ENCODE data around the gene APOBEC3C. TPM values are rescaled to one million over a fixed set of nuclear protein-coding genes. Genes with fewer than 3 reads are reported as not detected.
"Not testable (repeated sequence)": the region's sequence is repeated elsewhere in the genome, so short reads cannot be mapped to it uniquely, and the experiment has no call there.

The APOBEC3C gene
- total RNA-seq, 1 donor from 2014 or later = 34.7 TPM

DNA sequence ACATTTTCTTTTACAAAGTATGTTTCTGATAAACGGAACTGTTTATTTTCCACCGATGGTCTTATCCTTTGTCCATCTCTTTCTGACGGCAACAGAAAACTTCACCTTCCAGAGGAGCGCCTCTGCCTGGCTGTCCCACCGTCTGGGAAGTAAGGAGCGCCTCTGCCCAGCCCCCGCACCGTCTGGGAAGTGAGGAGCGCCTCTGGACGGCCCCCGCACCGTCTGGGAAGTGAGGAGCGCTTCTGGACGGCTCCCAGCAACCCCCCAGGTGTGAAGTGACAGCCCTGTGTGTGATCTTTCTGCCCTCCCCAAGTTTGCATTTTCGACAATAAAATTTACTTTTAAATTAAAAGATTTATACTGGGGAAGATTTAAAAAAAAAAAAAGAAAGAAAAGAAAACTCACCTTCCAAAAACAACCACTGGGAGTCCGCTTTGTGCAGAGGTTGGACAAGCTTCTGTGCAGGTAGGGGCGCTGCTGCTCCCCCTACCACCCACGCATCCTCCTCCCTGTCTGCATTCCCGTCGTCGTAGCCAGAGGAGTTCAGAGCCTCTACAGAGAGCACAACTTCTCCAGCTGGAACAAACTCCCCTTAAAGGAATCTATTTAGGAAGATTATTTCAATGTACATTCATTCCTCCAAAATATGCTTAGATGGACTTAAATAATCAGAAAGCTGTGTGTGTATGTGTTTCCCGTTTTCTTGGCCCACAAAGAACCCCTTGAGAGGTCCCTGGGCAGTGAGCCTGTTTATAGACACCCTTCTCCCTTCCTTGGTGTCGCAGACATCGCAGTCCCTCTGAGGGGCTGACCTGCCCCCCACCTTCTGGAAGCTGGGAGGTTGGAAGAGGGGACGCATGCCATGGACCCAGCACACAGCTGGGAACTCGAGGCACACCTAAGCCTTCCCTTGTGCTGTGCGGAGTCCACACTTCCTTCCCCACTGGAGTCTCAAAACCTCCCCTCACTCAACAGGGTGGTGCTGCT, 32.8 kb upstream of the APOBEC3C start:
- peak overlapping the region; percentile 62 for H3K4me3 Mint-ChIP-seq
- TF ChIP-seq, protein P1, sequence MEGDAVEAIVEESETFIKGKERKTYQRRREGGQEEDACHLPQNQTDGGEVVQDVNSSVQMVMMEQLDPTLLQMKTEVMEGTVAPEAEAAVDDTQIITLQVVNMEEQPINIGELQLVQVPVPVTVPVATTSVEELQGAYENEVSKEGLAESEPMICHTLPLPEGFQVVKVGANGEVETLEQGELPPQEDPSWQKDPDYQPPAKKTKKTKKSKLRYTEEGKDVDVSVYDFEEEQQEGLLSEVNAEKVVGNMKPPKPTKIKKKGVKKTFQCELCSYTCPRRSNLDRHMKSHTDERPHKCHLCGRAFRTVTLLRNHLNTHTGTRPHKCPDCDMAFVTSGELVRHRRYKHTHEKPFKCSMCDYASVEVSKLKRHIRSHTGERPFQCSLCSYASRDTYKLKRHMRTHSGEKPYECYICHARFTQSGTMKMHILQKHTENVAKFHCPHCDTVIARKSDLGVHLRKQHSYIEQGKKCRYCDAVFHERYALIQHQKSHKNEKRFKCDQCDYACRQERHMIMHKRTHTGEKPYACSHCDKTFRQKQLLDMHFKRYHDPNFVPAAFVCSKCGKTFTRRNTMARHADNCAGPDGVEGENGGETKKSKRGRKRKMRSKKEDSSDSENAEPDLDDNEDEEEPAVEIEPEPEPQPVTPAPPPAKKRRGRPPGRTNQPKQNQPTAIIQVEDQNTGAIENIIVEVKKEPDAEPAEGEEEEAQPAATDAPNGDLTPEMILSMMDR (IDR thresholded peaks at IDR 0.05; ENCODE audit: unreplicated experiment) = peak; percentile 54
- H3K9me3 Mint-ChIP-seq = peaks cover 5% of the 10 kb centered on the region
- H3K36me3 Mint-ChIP-seq = peaks cover 5% of the 10 kb centered on the region
- H3K27me3 Mint-ChIP-seq (ENCODE audit: low read depth) = no peaks in the 10 kb centered on the region
- peak overlapping the region; percentile 94 for H3K27ac Mint-ChIP-seq
- peaks cover 13% of the 10 kb centered on the region for H3K4me1 Mint-ChIP-seq
- peak in 1 of 2 experiments; percentile 59 for DNase-seq (ENCODE audit: low spot score in 2 of 2, unreplicated experiment in 2 of 2)

DNA sequence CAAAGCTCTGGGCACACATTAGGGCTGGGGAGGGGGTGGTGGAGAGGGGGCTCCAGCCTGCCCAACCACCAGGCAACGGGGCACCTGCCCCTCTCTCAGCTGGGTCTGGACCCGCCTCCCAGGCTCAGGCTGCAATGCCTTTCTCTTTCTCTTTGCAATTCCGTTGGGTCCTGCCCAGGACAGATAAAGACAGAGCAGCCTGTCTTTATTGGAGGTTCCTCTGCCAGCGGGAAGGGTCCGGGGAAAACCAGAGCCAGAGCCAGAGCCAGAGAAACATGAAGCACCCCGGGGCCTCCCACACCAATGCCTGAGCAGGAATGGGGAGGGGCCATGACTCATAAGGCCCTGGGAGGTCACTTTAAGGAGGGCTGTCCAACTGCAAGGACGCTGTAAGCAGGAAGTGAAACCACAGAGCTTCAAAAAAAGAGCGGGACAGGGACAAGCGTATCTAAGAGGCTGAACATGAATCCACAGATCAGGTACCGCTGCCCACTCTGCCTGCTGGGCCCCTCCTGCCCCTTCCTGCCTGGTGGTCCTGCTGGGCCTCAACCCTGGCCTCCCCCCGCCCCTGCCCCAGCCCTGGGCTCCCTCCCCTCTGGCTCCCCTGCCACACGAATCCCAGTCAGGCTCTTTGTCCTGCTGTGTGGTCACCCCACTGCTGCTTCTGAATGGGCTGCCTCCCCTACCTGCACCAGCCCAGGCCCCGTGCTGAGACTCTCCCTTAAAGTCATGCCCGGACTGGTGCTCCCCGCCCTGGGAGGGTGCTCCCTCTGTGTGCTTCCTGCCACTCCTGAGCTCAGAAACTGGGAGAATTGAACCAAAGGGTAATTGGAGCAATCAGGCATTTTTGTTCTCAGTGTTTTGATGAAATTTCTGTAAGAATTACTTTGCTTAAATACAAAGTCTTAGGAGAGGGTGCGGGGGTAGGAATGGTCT, 31.8 kb upstream of the APOBEC3C start, which contains the start of gene APOBEC3B:
TSS of gene APOBEC3B (plus strand) at position 356 of the 936 bp plus-strand sequence. CDS start at position 463, 107 bp downstream.
- H3K4me3 Mint-ChIP-seq = peak within 1 kb of the TSS; percentile 62
- DNase-seq (ENCODE audit: low spot score in 2 of 2, unreplicated experiment in 2 of 2) = no peak
- TF ChIP-seq, protein P1 (IDR thresholded peaks at IDR 0.05; ENCODE audit: unreplicated experiment) = no peak
- H3K36me3 Mint-ChIP-seq = peaks cover 5% of the 10 kb centered on the region
- peaks cover 13% of the 10 kb centered on the region for H3K4me1 Mint-ChIP-seq
- H3K27ac Mint-ChIP-seq = peak within 1 kb of the TSS; percentile 94
- no peaks in the 10 kb centered on the region for H3K27me3 Mint-ChIP-seq (ENCODE audit: low read depth)
- peaks cover 5% of the 10 kb centered on the region for H3K9me3 Mint-ChIP-seq

DNA sequence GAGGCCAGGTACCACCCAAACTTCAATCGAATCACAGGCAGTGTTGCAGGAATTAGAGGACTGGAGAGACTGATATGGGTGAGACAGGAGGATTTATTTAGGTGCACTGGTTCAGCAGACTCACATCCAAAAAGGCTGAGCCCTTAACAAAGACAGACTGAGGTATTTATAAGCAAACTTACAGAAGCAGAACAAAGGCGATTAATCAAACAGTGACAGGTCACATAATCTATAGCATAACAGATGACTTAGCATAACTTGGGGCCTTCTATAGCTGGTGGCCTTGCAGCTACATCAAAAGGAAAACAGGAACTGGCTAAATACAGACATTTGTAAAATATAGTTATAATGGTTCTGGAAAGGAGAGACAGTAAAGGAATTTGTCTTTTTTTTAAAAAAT, 29.8 kb upstream of the APOBEC3C start:
- Mint-ChIP-seq H3K27ac (no peak overlapping the region), H3K4me1 (peaks cover 13% of the 10 kb centered on the region), H3K4me3 (no peak overlapping the region), H3K9me3 (peaks cover 5% of the 10 kb centered on the region), H3K27me3 (ENCODE audit: low read depth) (no peaks in the 10 kb centered on the region), H3K36me3 (peaks cover 5% of the 10 kb centered on the region)
- TF ChIP-seq, protein P1 (IDR thresholded peaks at IDR 0.05; ENCODE audit: unreplicated experiment) = no peak
- DNase-seq (ENCODE audit: low spot score in 2 of 2, unreplicated experiment in 2 of 2) = no peak

DNA sequence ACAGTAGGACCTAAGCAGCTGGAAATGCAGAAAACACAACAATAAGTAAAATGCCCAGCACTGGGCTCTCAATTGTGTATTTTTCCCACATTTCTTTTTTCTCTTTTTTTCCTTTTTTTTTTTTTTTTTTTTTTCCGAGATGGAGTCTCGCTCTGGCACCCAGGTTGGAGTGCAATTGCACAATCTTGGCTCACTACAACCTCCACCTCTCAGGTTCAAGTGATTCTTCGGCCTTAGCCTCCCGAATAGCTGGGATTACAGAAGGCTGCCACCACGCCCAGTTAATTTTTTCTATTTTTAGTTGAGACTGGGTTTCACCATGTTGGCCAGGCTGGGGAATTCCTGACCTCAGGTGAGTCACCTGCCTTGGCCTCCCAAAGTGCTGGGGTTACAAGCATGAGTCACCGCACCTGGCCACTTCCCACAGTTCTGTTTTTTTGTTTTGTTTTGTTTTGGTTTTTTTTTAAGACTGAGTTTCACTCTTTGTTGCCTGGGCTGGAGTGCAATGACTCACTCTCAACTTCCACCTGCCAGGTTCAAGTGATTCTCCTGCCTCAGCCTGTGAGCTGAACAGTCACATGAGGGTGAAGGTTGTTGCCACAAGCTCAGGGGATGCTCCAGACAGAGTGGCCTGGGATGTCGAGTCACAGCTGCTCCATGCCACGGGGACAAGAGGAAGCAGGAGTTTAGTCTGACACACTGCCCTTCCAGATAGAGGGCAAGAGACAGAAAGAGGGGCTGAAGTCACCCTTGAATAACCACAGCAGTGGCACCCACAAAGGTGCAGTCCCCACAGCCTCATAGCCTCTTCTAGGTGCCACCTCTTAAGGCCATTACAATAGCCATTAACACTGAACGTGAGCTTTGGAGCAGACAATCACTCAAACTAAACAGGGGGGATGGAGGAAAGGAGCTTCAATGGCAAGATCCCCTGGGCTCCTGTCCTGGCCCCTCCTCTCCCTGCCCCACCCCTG, 29.0 kb upstream of the APOBEC3C start:
- H3K4me3 Mint-ChIP-seq, H3K27ac Mint-ChIP-seq: not testable (repeated sequence)

DNA sequence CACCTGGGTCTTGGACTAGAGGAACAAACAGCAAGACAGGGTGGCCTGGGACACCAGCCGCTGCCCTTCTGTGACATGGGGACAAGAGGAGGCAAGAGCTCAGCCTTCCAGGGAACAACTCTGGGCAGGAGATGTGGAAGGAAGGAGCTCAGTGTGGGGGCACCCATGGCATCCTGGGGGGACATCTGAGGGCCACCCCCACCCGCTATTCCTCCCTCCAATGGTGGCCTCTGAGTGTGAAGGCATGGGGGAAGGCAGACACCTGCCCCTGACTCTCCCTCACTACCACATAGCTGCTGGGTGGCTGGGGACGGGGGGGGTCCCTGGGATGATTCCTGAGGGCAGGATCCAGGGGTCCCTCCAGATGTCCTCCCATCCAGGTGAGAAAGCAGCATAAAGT, 27.4 kb upstream of the APOBEC3C start:
- H3K9me3 Mint-ChIP-seq = peaks cover 5% of the 10 kb centered on the region
- no peak overlapping the region for H3K27ac Mint-ChIP-seq
- TF ChIP-seq, protein P1 (IDR thresholded peaks at IDR 0.05; ENCODE audit: unreplicated experiment) = no peak
- H3K36me3 Mint-ChIP-seq = peaks cover 5% of the 10 kb centered on the region
- H3K4me3 Mint-ChIP-seq = no peak overlapping the region
- DNase-seq (ENCODE audit: low spot score in 2 of 2, unreplicated experiment in 2 of 2) = no peak
- no peaks in the 10 kb centered on the region for H3K27me3 Mint-ChIP-seq (ENCODE audit: low read depth)
- peaks cover 8% of the 10 kb centered on the region for H3K4me1 Mint-ChIP-seq

More for the DNA sequence above, 29.0 kb upstream of the APOBEC3C start:
- not testable (repeated sequence) for H3K9me3 Mint-ChIP-seq; DNase-seq (ENCODE audit: low spot score in 2 of 2, unreplicated experiment in 2 of 2); H3K36me3 Mint-ChIP-seq; H3K27me3 Mint-ChIP-seq (ENCODE audit: low read depth)
- peaks cover 13% of the 10 kb centered on the region for H3K4me1 Mint-ChIP-seq
